HG03095 (cell line): Measurements from ENCODE around the gene SUFU.

Experiments used
- ATAC-seq: cut with Tn5 transposase; IDR thresholded peaks from one replicate; pipeline ENCODE4 v1.9.1; 2021; ENCODE audit warnings: moderate library complexity; ENCODE audit not compliant: unreplicated experiment

SUFU gene

DNA sequence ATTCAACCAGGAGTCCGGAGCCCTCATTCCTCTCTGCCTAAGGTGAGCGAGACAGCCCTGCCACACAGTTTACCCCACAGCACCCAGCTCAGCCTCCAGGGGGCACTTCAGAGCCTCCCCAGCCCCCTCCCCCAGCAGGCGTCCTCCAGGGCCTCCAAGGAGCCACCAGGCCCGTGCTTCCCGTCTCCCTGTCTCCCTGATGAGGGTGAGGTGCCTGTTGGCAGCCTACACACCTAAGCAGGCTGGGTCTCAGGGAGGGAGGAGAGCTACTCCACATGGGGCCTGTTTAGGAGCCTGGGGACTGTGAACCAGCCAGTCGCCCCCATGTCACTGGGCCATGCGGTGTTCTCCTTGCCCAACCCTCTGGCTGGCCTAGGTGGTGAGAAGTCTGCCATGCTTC, 111.6 kb downstream of the SUFU start:
- ATAC-seq, result no peak

DNA sequence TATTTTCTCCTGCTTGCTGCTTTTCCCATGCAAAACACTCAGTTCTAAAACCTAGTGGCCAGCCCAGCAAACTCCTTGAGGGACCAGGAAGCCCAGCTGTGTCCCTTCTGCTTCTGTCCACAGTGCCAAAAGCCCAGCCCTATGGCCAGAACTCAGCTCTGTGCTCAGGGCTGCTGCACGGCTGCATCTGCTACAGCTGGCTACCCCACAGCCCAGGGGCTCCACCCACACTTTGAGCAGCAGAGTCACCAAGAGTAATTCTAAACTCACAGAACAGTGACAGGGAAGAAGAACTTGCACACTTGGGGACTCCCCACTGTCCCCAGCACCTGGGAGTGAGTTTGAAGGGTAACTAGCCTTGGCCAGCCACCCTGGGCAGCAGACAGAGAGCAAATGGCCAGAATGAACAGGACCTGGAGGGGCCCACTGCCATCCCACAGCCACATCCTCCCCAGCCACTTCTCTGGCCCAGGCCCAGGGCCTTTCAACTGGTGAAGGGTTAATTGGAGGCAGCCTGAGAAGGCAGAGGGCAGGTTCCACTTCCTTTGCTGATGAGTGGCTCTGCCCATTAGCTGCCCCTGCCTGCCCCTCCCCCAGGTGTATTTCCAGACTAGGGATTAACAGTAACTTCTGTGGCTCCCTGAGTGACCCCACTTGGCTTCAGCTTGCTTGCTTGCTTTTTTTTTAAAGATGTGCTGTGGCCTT, 112.4 kb downstream of the SUFU start:
- ATAC-seq, result peak; percentile 75

DNA sequence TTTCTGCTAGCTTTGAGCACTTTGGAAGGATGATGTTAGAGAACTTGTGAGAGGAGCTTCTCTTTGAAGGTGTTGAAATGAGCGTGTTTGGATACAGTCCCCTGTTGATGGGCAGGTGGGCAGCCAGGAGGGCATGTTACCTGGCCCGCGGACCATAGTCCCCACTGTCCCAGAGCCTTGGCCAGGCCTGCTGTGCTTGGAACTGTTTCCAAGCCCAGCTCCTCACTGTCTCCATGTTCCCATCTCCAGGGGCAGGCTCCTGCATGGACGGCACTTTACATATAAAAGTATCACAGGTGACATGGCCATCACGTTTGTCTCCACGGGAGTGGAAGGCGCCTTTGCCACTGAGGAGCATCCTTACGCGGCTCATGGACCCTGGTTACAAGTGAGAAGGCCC, 113.3 kb downstream of the SUFU start:
- no peak for ATAC-seq

DNA sequence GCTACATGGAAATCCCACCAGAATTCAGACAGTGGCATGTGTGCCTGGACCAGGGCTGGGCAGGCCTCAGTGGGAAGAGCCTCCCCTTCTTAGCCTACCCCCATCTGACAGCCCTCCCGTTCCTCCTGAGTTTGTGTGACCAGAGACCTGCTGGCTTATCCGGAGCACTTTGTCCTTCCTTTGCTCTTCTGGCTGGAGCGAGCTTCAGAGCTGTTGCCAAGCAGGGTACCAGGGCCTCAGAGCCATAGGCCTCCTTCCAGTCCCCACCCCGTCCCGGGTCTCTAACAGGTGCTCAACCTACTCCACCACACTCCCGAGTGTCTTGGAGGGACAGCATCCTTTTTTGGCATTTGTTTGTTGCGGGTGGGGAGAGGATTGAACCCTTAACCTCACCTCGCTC, 114.0 kb downstream of the SUFU start:
- ATAC-seq, result no peak

DNA sequence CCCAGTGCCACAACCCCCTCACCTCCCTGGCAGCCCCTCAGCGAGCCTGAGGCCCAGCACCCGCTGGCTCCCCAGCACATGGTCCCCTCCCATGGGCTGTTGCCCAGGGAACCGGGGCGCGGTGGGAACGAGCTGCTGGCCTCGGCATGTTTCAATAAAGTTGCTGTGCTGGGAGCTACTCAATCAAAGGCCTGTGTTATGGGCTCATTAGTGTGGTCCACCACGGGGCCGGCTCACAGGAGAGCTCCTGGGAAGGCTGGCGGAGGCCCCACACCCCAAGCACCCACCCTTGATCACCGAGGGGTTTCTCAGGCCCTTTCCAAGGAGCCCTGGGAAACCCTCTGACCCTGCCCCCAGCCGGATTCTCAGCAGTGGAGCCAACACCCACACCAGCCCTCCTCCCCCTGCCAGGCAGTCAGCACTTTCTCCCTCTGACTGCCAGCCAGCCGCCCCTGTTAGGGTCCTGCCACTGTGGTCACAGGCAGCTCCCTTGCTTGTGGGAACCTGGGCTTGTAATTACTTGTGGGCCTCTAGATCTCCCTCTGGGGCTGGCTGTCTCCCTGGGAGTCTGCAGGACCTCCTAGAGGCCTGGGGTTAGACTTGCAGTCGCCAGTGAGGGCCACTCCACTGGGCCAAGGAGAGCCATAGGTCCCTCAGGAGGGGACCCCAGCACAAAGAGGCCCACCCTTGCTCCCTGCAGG, 115.7 kb downstream of the SUFU start:
- ATAC-seq, result no peak

DNA sequence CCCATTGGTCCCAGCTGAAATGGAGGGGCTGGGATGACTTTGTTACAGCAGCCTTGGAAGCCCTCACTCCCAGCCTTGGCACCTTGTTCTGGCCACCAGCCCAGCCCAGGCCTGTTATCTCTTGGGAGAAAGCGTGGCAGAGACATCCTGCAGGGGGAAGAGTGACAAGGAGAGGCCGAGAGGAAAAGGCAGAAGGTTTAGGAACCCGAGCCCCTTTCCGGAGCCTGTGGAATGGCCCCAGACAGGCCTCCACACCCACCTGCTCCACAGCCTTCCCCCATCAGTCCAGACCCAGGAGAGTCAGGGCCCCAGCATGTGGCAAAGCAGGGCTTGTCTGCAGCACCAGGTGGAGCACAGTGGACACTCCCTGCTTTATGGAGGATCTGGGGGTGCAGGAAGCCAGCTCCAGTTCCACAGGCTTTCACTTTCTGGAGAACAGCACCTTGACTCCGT, 116.4 kb downstream of the SUFU start:
- ATAC-seq, result no peak

DNA sequence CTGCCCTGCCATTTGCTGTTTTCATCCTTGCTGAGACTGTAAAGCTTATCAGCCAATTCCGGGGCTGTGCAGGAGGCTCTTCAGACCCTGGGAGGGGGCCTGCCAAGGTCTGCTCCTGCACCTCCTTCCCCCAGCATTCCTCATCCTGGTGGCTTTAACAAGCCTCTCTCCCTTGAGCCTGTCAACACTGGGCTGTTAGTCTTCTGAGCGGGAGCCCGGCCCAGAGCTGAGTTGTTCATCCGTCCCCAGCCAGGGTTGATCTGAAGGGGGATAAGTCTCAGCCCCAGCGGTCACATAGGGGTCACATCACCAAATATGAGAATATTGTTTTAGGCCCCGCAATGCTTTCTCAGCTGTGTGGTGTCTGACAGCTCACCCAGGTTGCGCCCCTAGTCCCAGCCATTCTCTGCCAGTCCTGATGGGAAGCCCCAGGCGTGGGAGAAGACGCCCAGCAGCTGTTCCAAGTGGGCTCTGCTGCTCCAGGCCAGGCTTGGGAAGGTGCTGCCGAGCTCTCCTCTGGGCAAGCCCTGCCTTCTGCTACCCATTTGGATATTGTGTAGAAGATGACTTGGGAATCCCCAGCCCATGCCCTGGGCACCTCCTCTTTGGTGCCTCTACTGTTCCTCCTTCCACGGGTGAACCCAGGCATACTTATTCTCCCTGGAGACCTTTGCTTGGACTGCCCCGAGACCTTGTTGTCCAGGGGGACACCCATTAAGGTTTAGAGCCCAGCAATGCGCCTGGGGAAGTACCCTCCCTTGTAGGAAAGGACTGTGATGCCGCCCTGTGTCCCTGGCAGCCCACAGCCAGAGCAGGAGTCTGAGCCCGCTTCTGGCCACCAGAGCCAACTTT, 117.0 kb downstream of the SUFU start:
- ATAC-seq, result no peak

DNA sequence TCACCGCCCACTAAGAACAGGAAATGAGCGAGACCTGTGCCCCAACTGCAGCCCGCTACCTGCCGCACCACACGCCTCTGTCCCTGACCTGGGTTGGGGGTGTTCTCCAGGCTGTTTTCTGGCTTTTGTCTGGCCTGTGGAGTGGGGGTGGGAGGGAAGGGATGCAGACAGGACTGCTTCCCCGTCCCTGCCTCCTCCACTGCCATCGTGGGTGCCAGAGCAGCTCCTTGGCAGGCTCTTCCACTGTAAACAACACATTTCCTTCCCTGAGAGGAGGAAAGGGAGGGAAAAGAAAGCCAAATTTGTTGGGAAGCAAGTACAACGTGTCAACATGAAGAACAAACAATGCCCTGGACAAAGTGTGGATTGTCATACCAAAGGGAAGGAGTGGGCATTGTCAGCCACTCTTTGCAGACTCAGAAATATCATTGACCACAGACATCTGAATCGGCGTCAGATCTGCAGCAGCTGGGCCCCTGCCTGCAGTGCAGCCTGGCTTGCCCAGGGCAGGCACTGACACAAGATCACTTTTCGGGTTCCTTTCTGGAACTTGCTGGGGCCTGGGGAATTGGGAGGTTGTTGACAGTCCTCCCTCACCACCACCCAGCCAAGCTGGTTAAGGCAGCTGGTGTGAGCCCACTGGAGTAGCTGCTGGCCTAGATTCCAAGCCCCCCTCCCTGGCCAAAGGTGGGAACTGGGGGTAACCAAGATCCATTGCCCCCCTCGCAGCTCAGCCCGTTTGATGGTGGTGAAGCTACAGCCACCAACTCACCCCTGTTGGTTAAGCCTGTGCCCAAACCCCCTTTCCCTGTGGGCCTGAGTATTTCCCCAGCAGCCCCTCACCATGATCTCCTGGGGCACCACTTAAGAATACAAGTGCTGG, 117.9 kb downstream of the SUFU start:
- ATAC-seq, result no peak

DNA sequence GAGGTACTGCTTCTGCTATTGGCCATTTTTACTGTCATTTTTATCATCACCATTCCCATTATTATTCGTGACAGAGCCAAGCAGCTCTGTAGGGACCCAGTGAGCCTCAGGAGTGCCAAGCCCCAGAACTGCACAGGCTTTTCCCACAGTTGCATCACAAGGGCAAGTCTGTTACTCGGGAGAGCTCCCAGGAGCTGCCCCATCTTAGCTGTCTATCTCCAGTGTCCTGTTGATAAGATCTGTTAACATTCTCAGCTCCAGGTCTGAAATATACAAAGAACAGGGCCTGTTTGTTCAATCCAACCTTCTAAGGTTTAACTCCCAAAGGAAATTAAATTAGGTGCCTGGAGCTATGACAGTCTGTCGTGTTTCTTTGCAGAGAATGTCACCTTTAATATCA, 120.3 kb downstream of the SUFU start:
- no peak for ATAC-seq

DNA sequence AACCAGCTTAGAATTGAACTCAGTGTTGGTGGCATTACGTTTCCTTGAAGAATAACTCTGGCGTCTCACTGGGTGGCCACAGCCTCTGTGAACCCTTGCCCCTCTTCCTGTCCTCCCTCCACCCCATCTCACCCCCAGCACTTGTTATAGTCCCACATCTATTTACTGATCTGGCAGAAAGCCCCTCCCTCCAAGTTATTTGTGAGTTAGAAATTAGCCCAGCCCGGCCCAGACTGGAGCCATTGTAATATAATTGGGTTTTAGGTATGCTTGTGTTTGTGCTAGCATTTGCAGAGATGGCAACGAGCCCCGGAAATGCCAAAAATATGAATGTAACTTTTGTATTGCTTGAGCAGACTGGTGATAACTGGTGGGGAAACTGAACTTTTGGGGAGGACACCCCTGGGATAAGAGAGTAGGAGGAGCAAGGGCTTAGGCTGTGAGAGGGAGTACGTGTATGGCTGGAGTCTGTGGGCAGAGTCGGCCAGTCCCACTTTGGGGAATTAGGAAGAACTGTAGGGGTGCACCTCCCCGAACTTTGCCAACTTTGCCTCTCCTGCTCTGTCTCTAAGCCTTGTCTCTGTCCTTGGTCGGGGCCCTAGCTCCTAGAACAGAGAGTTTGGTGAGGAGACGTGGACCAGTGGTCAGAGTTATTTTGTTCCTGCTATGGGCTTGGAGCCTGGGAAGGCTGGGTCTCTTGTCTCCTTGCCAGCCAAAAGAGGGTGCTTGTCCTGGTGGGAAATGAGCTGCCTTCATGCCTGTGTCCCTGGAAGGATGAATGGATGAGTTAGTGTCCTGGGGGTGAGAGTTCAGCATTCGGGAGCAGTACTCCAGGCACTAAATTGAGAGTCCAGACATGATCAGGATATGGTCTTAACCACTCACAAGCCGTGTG, 121.2 kb downstream of the SUFU start:
- ATAC-seq, result no peak

DNA sequence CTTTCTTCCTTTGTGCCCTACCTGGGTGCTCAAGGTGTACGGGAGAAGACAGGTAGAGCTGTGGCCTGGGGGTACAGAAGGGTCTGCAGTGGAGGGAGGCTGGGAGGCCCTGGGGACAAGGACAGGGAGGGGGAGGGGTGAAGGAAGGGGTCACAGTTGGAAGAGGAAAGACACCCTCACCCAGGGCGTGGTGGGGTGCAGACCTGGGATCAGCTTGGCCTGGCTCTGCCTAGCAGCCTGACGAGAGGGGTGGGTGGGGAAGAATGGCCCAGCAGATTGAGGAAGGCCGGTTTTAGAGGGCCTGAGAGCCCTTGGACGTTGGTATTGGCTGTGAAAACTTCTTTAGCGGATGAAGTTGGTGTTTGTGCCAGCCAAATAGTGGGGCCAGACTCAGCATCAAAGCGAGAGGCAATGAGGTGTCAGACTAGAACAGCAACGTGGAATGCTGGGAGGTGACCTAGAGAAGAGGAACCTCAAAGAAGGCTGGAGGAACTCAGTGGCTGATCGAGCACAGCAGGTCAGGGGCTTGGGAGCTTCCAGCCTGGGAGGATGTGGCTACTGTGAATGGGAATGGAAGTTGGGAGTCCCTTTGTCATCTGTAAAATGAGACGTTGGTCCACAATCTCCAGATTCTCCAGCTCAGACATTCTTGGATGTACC, 122.4 kb downstream of the SUFU start:
- ATAC-seq, result no peak

DNA sequence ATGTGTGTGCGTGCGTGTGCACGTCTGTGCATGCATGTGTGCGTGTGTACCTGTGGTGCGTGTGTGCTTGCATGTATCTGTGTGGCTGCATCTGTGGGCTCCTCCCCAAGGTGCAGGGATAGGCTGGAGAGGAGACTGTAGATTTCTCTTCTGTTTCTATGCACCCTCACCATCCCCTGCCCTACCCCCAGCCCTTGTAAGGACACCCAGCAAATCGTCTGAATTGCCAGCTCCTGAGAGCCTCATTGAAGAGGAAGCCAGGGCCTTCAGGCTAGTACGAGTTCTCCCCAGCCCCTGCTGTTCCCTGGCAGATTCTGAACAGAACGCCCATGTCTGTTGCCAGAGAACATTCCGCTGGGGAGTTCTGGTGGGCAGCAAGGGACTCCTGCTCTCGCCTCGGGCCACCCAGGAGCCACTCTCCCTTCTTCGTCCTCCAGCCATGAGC, 123.5 kb downstream of the SUFU start:
- ATAC-seq, result no peak

DNA sequence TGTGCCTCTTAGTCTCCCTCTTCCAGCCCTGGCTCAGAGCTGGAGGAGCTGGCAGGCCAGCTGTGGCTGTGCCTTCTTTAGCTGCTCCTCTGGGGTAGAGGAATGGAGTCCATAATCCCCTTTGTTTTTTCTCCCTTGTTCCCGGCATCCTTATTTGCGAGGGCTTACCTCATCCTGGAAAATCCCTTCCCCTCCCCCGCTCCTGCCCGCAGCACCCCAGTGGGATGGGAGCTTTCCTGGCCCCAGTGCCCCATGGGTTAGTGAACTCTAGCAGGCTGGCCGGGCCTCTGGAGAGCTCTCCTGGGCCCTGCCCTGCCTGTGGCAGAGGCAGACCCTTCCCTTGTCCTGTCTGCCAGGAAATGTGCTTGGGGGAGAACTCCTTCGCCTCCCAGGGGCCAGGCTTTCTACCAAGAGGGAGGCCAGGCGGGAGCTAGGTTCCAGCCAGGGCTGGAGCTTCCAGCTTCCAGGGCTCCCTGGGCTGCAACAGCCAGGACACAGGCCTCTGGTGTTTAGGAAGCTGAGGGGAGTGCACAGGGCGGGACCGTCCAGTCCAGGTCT, 124.0 kb downstream of the SUFU start:
- ATAC-seq, result no peak

DNA sequence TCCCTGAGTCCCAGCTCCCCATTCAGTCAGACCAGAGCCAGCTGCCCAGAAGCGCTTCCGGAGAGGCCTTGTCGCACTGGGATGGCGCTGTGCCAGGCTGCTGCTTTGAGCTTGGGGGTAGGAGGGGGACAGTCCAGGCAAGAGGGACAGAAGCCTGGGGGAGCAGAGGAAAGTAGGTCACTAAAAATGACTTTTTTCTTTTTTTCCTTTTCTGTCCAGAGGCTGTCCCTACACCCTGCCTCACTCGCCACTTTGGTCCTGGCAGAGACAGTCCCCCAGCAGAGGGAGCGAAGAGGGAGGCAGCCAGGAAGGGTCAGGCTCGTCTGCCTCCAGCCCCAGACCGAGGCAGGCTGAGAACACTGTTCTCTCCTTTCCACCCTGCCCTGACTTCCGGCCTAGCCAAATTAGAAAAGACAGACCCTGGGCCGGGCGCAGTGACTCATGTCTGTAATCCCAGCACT, 124.7 kb downstream of the SUFU start:
- no peak for ATAC-seq

DNA sequence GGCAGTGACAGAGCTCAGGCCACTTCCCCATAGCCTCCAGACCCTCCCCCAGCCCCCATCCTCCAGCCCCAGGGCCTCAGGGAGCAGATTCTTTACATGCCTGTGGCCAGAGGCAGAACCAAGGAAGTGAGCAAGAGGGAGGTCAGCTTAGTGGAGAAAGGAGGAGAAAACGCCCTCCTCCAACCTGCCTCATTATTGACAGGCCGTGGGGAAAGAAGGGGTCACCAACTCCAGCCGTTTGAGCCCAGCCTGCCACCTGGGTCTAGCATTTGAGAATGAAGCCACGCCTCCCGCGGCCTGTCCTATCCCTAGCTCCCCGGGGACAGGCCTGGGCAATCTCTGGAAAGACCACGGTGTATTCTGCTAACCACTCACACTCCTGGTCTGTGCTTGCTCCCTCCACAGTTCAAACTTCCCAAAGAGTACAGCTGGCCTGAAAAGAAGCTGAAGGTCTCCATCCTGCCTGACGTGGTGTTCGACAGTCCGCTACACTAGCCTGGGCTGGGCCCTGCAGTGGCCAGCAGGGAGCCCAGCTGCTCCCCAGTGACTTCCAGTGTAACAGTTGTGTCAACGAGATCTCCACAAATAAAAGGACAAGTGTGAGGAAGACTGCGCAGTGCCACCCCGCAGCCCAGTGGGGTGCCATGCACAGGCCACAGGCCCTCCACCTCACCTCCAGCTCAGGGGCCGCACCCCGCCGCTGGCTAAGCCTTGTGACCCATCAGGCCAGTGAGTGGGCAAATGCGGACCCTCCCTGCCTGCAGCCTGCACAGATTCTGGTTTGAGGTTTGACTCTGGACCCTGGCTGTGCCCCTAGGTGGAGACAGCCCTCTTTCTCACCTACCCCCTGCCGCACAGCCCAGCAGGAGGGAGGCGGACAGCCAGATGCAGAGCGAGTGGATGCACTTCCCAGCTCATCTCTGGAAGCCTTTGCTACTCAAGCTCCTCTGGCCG, 126.2 kb downstream of the SUFU start:
- no peak for ATAC-seq

DNA sequence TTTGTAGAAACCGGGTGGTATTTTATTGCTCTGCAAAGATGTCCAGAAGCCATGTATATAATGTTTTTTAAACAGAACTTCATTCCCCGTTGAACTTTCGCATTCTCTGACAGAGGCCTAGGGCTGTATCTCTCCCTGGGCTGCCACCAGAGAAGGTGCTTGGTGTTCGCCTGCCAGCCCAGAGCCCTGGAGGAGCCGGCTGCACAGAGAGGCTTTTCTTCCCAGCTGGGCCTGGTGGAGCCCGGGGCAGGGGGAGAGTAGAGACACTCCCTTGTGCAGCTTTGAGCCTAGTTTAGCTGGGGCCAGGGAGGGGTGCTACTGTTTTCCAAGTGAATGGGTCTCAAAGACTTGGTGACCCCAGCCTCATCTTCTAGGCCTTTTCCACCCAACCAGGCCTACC, 126.9 kb downstream of the SUFU start:
- no peak for ATAC-seq

DNA sequence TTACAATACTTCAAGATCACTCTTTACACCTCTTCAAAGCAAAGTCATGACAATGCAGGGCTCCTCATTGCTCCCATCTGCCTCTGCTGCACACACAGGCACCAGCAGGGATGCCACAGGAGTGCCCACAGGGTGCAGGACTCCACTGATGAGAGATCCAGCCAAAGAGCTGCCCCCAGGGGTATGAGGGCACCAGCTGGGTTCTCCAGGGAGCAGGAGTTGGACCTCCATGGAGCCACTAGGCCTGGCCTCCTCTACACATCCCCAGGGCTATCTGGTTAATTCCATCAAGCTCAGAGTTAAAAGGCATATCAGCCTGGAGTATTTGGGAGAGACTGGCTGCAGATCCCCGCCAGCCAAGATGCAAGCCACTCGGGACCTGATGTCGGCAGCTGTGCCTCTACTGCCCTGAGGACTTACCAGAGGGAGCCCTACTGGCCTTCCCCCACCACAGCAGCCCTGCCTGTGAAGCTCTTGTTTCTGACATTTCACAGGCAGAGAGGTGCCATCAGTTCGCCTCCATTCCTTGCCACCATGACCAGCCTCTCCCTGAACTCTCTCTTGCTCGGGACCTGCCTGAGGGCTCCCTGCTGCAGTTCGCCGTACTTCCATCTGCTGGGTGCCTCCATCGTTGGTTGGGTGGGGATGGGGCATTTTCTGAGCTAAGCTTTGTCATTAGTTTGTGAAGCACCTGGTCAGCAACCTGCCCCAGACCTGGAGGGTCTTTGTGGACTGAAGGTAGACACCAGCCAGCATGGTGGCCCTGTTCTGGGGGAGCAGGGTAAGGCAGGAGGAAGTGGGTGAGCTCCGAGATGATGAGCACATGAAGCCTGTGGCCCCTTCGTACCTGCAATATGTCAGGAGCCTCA, 128.0 kb downstream of the SUFU start:
- no peak for ATAC-seq
